Tibial nerve (tissue), 4 donors: ENCODE data around the gene TNFSF15. TPM values are rescaled to one million over a fixed set of nuclear protein-coding genes. Genes with fewer than 3 reads are reported as not detected.

Source experiments
- DNase-seq, 2 donors: peaks; one replicate each; pipeline ENCODE4 v3.0.0-alpha.2; 2019; ENCODE audit warnings: low spot score in 2 of 2
- H3K27ac ChIP-seq, 4 donors: fragments of 200-600 bp; sonication (generic) in 3 of 4; one replicate each; pipeline ENCODE4 v1.5.1; 2017 to 2019; ENCODE audit warnings: mild to moderate bottlenecking in 1 of 4
- H3K27me3 ChIP-seq, 2 donors: fragments of 200-600 bp; sonication (generic) in 1 of 2; one replicate each; pipeline versions ENCODE4 v1.5.1 to v1.6.0; 2017 to 2019
- H3K36me3 ChIP-seq, 3 donors: fragments of 200-600 bp; sonication (generic); one replicate each; pipeline ENCODE4 v1.5.1; 2018 to 2019
- H3K4me1 ChIP-seq, 4 donors: fragments of 200-600 bp; sonication (generic) in 3 of 4; one replicate each; pipeline ENCODE4 v1.5.1; 2017 to 2019
- H3K4me3 ChIP-seq, 4 donors: fragments of 200-600 bp; sonication (generic) in 3 of 4; one replicate each; pipeline ENCODE4 v1.5.1; 2017 to 2019; ENCODE audit warnings: mild to moderate bottlenecking in 1 of 4, moderate library complexity in 1 of 4
- H3K9me3 ChIP-seq, 4 donors: fragments of 200-600 bp; sonication (generic) in 3 of 4; one replicate each; pipeline ENCODE4 v1.5.1; 2017 to 2019
- CTCF ChIP-seq, 5 experiments: fragments of 200-600 bp in 3 of 5; fragments of 450-650 bp in 2 of 5; sonication (generic) in 3 of 5; IDR thresholded peaks; one replicate each; pipeline ENCODE4 v1.5.1; 2016 to 2019; ENCODE audit warnings: antibody characterized with exemption in 5 of 5, mild to moderate bottlenecking in 3 of 5, moderate library complexity in 2 of 5
- EP300 ChIP-seq, 2 donors: sonication (generic); formaldehyde crosslinking; IDR thresholded peaks; one replicate each; pipeline ENCODE4 v1.6.1; 2017; ENCODE audit warnings: antibody characterized with exemption in 2 of 2, mild to moderate bottlenecking in 1 of 2
- POLR2A ChIP-seq, 2 donors: fragments of 450-650 bp; IDR thresholded peaks; one replicate each; pipeline ENCODE4 v1.6.1; 2017; ENCODE audit warnings: antibody characterized with exemption in 2 of 2, mild to moderate bottlenecking in 2 of 2, moderate library complexity in 2 of 2
- WGBS, 2 donors: methylation state at CpG; one replicate each; pipeline ENCODE4 v1.1.5; 2018; 5-methylcytosine and 5-hydroxymethylcytosine counted together
- total RNA-seq, 4 donors: library from RNA; depleted of rRNA; stranded (reverse); fragments of >200 nt; gene quantifications; one replicate each; pipeline ENCODE4 v1.1.0, GENCODE V29; 2016

Gene TNFSF15
- total RNA-seq, 4 donors from 2014 or later = 0.30 to 2.1 (median 1.2) TPM

GRCh38 chr9:114830546-114830945 lies 24.7 kb upstream of the TNFSF15 start:
- WGBS, 2 donors = 60 to 83% methylated on average over 1 of the region's 1 CpG
- Histone ChIP-seq H3K4me3 (no peak overlapping the region), H3K27ac (no peak overlapping the region), H3K9me3 (no peaks in the 10 kb centered on the region), H3K36me3 (no peaks in the 10 kb centered on the region), H3K27me3 (no peaks in the 10 kb centered on the region), H3K4me1 (no peaks in the 10 kb centered on the region)
- no peak for DNase-seq
- TF ChIP-seq CTCF (IDR thresholded peaks at IDR 0.05) (no peak), POLR2A (IDR thresholded peaks at IDR 0.05) (no peak), EP300 (IDR thresholded peaks at IDR 0.05) (no peak)

- TF ChIP-seq EP300 (IDR thresholded peaks at IDR 0.05) = no peak
- TF ChIP-seq CTCF (IDR thresholded peaks at IDR 0.05) = no peak
- H3K27me3 ChIP-seq = no peaks in the 10 kb centered on the region
- no peaks in the 10 kb centered on the region for H3K4me1 ChIP-seq
- no peaks in the 10 kb centered on the region for H3K36me3 ChIP-seq
- WGBS, 2 donors = 65 to 67% methylated on average over 3 of the region's 3 CpGs
- DNase-seq = no peak
- H3K4me3 ChIP-seq = no peak overlapping the region
- H3K9me3 ChIP-seq = no peaks in the 10 kb centered on the region
- no peak overlapping the region for H3K27ac ChIP-seq
Observed at GRCh38 chr9:114829574-114830440, 24.0 kb upstream of the TNFSF15 start.

GRCh38 chr9:114828303-114828650 lies 22.4 kb upstream of the TNFSF15 start:
- TF ChIP-seq EP300 (IDR thresholded peaks at IDR 0.05) (no peak), CTCF (IDR thresholded peaks at IDR 0.05) (no peak), POLR2A (IDR thresholded peaks at IDR 0.05) (no peak)
- no peaks in the 10 kb centered on the region for H3K27me3 ChIP-seq
- no peak overlapping the region for H3K4me3 ChIP-seq
- no peak for DNase-seq
- WGBS, 2 donors = 78 to 79% methylated on average over 3 of the region's 3 CpGs
- no peaks in the 10 kb centered on the region for H3K36me3 ChIP-seq
- no peak overlapping the region for H3K27ac ChIP-seq
- no peaks in the 10 kb centered on the region for H3K4me1 ChIP-seq
- no peaks in the 10 kb centered on the region for H3K9me3 ChIP-seq

- WGBS, 2 donors = 82 to 87% methylated on average over 2 of the region's 2 CpGs
- TF ChIP-seq POLR2A (IDR thresholded peaks at IDR 0.05) (no peak), CTCF (IDR thresholded peaks at IDR 0.05) (no peak), EP300 (IDR thresholded peaks at IDR 0.05) (no peak)
- Histone ChIP-seq H3K27me3 (no peaks in the 10 kb centered on the region), H3K4me1 (no peaks in the 10 kb centered on the region), H3K27ac (no peak overlapping the region), H3K9me3 (no peaks in the 10 kb centered on the region), H3K36me3 (no peaks in the 10 kb centered on the region), H3K4me3 (no peak overlapping the region)
- no peak for DNase-seq
Observed at GRCh38 chr9:114827641-114828302, 21.9 kb upstream of the TNFSF15 start.

- no peak overlapping the region for H3K4me3 ChIP-seq
- no peak for TF ChIP-seq CTCF (IDR thresholded peaks at IDR 0.05)
- no peak for TF ChIP-seq EP300 (IDR thresholded peaks at IDR 0.05)
- no peak for TF ChIP-seq POLR2A (IDR thresholded peaks at IDR 0.05)
- 93 to 95% methylated on average over 3 of the region's 3 CpGs for WGBS, 2 donors
Observed at GRCh38 chr9:114826431-114826830, 20.6 kb upstream of the TNFSF15 start.

More at GRCh38 chr9:114826431-114826830, 20.6 kb upstream of the TNFSF15 start:
- H3K27ac ChIP-seq = no peak overlapping the region
- H3K4me1 ChIP-seq = no peaks in the 10 kb centered on the region
- DNase-seq = no peak
- no peaks in the 10 kb centered on the region for H3K36me3 ChIP-seq
- no peaks in the 10 kb centered on the region for H3K27me3 ChIP-seq
- no peaks in the 10 kb centered on the region for H3K9me3 ChIP-seq
